ENCODE measurements around the gene KNTC1. TPM values are rescaled to one million over a fixed set of nuclear protein-coding genes. Genes with fewer than 3 reads are reported as not detected.
"Not testable (repeated sequence)": the region's sequence is repeated elsewhere in the genome, so short reads cannot be mapped to it uniquely, and the experiment has no call there.

KNTC1 gene
- total RNA-seq, 1 experiment from 2014 or later = 64.5 TPM

DNA sequence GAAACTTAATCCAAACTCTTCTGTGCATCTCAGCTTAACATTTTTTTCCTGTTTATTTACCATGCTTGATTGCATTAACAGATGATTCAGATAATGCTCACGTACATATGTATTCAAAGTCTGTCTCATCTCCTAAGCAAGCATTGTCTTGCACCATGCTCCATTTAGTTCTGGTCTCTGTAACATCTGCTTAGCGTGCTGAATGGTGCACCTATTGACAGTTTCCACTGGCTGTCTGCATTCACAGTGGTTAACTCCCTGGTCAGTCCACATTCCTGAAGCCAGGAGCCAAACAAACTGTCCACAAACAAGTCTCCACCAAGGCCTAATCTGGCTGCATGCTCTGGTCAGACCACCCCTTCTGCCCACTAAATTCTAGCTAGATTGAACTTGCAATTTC, 83.9 kb downstream of the KNTC1 start:
- H3K4me3 ChIP-seq (ENCODE audit: insufficient read depth, low read depth, low read length) = no peak overlapping the region
- H3K27me3 ChIP-seq (ENCODE audit: control insufficient read depth, insufficient read depth, low read length) = no peaks in the 10 kb centered on the region
- H3K36me3 ChIP-seq (replicated peaks; ENCODE audit: control insufficient read depth, insufficient read depth, low read length) = peaks cover 28% of the 10 kb centered on the region
- no peak for DNase-seq

DNA sequence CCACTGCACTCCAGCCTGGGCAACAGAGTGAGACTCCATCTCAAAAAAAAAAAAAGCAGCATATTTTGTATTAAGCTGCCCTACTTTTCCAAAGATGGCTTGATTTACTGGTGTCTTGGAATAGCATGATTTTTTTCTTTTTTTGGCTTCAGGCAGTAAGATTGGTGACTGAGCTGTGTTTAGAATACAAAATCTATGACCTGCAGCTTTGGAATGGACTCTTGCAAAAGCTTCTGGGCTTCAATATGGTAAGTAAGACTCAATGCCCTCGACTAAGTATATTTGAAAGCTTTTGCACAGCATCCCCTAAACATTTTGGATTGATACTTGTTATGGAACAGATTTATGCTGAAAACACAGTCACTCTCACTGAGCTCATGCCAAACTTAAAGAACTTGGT, 87.8 kb downstream of the KNTC1 start:
- no peak for DNase-seq
- H3K36me3 ChIP-seq (replicated peaks; ENCODE audit: control insufficient read depth, insufficient read depth, low read length) = peaks cover 25% of the 10 kb centered on the region
- no peak overlapping the region for H3K4me3 ChIP-seq (ENCODE audit: insufficient read depth, low read depth, low read length)
- no peaks in the 10 kb centered on the region for H3K27me3 ChIP-seq (ENCODE audit: control insufficient read depth, insufficient read depth, low read length)

DNA sequence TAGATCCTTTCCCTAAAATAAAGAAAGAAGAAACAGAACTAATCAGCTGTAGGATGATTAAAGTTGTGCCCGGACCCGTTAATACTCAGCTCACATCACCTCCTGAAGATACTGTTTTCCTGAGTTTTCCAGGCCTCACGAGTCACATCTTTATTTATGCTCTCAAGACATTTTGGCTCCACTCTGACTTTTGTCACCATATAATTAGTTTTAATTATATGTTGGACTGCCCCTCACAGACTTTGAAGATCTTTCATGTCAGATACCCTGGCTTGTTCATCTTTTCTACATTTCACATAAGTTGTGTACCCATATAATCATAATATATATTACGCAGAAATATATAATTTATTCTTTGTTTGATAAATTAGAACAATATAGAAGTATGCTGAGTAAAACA, 88.7 kb downstream of the KNTC1 start:
- Histone ChIP-seq H3K27me3 (ENCODE audit: control insufficient read depth, insufficient read depth, low read length) (no peaks in the 10 kb centered on the region), H3K36me3 (replicated peaks; ENCODE audit: control insufficient read depth, insufficient read depth, low read length) (peaks cover 24% of the 10 kb centered on the region), H3K4me3 (ENCODE audit: insufficient read depth, low read depth, low read length) (no peak overlapping the region)
- DNase-seq = no peak

DNA sequence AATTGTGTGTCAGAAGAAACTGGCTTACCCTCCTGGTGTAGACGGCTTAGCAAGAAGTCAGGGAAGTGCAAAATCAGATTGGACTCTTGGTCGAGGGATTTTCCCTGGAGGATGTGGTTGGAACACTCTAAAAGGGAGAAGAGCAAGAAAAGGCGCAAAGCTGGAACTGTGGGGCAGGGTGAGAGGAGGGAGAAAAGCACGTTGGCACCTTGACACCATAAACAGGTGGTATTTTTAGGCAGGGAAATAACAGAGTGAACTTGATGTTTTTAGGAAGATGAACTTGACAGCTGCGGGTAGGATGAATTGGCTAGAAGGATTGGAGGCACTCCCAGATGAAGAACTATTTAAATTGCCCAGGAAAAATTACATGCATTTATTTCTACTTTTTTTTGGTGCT, 108.4 kb downstream of the KNTC1 start:
- no peaks in the 10 kb centered on the region; the same call in none of the 2 replicates for H3K36me3 ChIP-seq (replicated peaks; ENCODE audit: control insufficient read depth, insufficient read depth, low read length)
- DNase-seq = no peak
- H3K27me3 ChIP-seq (ENCODE audit: control insufficient read depth, insufficient read depth, low read length) = no peaks in the 10 kb centered on the region
- H3K4me3 ChIP-seq (ENCODE audit: insufficient read depth, low read depth, low read length) = no peak overlapping the region

DNA sequence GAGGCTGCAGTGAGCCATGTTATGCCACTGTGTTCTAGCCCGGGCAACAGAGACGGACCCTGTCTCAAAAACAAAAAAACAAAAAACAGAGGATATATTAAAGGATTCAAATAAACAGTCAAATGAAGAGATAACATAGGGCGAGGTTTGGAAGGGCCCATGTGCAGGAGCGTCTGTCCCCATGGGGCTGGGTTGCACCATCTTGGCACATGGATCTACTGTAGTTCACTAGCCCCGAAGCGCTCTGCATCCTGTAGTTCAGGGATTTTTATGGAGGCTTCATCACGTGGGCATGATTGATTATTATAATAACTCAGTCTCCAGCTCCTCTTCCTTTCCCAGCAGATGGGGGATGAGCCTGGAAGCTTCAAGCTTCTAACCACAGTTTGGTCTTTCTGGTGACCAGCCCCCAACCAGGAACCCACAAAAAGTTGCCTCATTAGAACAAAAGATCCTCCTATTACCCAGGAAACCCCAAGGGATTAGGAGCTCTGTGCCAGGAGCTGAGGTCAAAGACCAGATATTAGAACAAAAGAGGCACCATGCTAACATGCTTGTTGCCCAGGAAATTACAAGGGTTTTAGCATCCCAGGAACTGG, 116.3 kb downstream of the KNTC1 start:
- no peaks in the 10 kb centered on the region for H3K36me3 ChIP-seq (replicated peaks; ENCODE audit: control insufficient read depth, insufficient read depth, low read length)
- H3K4me3 ChIP-seq (ENCODE audit: insufficient read depth, low read depth, low read length) = no peak overlapping the region
- no peak for DNase-seq
- H3K27me3 ChIP-seq (ENCODE audit: control insufficient read depth, insufficient read depth, low read length) = no peaks in the 10 kb centered on the region

DNA sequence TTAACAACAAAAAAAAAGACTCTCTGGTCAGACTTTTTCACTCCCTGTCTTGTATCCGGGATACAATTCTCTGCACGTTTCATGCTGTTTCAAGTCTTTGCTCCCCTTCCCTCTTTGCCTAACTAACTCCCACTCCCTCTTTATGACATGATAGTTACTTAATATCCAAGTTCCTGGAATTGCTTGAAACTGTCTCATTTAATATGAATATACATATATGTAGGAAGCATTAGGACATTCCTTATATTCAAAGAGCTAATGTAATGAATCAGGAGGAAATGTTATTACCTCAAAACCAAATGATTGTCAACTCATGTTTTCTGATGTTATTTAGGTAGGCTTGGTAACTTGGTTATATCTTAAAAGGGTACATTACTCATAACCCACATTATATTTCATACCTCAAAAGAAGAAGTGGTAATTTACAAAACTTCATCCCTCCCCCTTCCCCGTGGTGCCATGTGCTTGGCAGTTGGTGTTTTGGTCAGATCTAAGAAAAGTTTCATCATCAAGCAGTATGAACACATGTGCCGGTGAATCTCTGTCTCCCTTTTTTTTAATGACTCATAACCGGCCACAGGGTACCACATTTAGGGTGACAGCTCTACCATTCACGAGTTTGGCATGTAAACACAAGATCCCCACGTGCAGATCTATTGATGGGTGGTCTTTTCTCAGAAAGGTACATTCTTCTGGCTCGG, 119.6 kb downstream of the KNTC1 start:
- no peak for DNase-seq
- Histone ChIP-seq H3K36me3 (replicated peaks; ENCODE audit: control insufficient read depth, insufficient read depth, low read length) (no peaks in the 10 kb centered on the region), H3K4me3 (ENCODE audit: insufficient read depth, low read depth, low read length) (no peak overlapping the region)

DNA sequence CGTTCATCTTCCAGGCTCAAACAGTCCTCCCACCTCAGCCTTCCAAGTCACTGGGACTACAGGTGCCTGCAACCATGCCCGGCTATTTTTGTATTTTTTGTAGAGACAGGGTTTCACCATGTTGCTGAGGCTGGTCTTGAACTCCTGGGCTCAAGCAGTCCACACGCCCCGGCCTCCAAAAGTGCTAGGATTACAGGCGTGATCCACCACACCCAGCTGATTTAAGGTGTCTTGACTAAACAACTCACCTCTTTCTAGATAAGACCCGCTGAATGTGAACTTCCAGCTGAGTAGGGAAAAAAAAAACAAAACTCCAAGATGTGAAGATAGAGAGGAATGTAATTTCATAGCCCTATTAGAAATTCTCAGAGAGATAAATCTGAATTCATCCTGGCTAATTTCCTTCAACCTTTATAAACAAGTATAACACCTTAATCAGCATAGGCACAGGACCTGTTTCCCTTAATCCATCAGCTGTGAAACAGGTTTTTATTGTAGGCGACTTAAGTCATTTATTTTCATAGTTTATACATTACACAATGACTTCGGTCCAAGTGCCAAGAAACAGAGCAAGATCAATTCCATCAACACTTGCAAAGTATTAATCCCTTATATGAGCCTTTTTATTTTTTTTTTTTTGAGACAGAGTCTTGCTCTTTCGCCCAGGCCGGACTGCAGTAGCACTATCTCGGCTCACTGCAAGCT, 124.6 kb downstream of the KNTC1 start:
- Histone ChIP-seq H3K36me3 (replicated peaks; ENCODE audit: control insufficient read depth, insufficient read depth, low read length) (no peaks in the 10 kb centered on the region), H3K4me3 (ENCODE audit: insufficient read depth, low read depth, low read length) (no peak overlapping the region), H3K27me3 (ENCODE audit: control insufficient read depth, insufficient read depth, low read length) (no peaks in the 10 kb centered on the region)
- DNase-seq = no peak

More for the DNA sequence above, 119.6 kb downstream of the KNTC1 start:
- no peaks in the 10 kb centered on the region for H3K27me3 ChIP-seq (ENCODE audit: control insufficient read depth, insufficient read depth, low read length)

DNA sequence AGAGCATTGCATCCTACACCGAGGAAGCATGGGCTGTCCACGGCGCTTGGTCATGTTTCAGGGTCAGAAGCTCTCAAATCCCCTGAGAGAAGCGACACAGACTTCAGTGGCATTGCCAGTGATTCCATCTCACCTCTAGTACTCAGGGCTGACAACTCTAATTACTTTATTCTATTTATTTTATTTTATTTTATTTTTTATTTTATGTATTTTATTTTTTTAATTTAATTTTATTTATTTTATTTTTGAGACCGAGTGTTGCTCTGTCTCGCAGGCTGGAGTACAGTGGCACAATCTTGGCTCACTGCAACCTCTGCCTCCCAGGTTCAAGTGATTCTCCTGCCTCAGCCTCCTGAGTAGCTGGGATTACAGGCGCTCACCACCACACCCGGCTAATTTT, 126.2 kb downstream of the KNTC1 start:
- H3K27me3 ChIP-seq (ENCODE audit: control insufficient read depth, insufficient read depth, low read length); DNase-seq; H3K4me3 ChIP-seq (ENCODE audit: insufficient read depth, low read depth, low read length); H3K36me3 ChIP-seq (replicated peaks; ENCODE audit: control insufficient read depth, insufficient read depth, low read length): not testable (repeated sequence)

DNA sequence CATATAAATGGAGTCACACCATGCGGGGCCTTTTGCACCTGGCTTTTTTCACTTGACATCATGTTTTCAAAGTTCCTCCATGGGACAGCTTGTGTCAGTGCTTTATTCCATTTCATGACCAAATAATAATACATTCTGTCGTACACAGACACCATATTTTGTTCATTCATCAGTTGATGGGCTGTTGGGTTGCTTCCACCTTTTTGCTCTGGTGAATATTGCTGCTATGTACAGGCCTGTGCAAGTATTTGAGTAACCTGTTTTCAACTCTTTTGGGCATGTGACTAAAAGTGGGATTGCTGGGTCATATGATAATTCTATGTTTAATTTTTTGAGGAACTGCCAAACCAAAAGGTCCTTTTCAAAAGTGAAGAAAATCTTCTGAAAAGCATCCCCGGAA, 129.2 kb downstream of the KNTC1 start:
- no peaks in the 10 kb centered on the region for H3K36me3 ChIP-seq (replicated peaks; ENCODE audit: control insufficient read depth, insufficient read depth, low read length)
- no peak for DNase-seq
- no peaks in the 10 kb centered on the region for H3K27me3 ChIP-seq (ENCODE audit: control insufficient read depth, insufficient read depth, low read length)
- H3K4me3 ChIP-seq (ENCODE audit: insufficient read depth, low read depth, low read length) = no peak overlapping the region

DNA sequence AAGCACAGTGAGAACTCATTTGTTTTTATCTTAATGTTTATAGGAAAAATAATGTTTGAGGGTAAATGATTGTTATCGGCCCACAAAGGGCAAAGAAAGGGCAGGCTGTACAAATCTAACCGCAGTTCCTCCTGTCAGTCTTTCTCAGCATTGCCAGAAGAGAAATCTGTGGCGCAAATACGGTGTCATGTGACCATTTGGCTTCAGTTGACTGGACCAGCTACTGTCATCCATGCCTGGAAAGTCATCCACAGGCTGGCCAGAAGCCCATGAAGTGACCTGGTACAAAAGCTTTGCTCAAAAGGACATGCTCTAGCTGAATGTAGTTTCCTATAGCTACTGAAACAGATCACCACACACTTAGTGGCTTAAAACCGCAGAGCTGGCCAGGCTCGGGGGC, 132.5 kb downstream of the KNTC1 start:
- Histone ChIP-seq H3K4me3 (ENCODE audit: insufficient read depth, low read depth, low read length) (no peak overlapping the region), H3K27me3 (ENCODE audit: control insufficient read depth, insufficient read depth, low read length) (no peaks in the 10 kb centered on the region), H3K36me3 (replicated peaks; ENCODE audit: control insufficient read depth, insufficient read depth, low read length) (no peaks in the 10 kb centered on the region)
- no peak for DNase-seq

DNA sequence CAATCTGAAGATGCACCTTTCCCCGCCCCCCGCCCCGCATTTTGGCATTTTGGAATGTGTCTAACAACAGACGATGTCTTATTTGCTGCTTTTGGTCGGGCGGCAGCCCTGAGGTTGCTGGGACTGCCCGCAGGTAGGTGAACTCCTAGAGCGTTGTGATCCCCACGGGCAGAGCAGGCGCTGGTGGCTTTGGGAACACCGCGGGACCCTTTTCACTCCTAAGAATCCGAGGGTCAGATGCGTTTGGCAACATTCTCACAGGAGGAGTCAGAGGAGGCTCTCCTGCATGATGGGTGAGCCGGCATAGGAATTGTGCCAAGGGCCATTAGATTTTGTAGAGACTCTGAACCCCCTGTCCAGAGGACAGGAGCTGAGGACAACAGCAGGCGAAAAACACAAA, 134.2 kb downstream of the KNTC1 start:
- no peak for DNase-seq

DNA sequence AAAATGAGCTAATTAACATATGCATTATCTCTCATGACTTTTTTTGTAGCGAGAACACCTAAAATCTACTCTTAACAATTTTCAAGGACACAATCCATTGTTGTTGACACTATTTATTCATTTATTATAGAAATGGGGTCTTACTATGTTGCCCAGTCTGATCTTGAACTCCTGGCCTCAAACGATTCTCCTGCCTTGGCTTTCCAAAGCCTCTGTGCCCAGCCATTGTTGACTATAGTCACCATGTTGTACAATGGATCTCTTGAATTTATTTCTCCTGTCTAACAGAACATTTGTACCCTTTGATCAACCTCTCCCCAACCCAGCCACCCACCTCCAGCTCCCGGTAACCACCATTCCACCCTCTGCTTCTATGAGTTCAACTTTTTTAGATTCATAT, 134.9 kb downstream of the KNTC1 start:
- H3K27me3 ChIP-seq (ENCODE audit: control insufficient read depth, insufficient read depth, low read length) = no peaks in the 10 kb centered on the region
- H3K4me3 ChIP-seq (ENCODE audit: insufficient read depth, low read depth, low read length) = no peak overlapping the region
- DNase-seq = no peak
- no peaks in the 10 kb centered on the region for H3K36me3 ChIP-seq (replicated peaks; ENCODE audit: control insufficient read depth, insufficient read depth, low read length)

More for the DNA sequence above, 134.2 kb downstream of the KNTC1 start:
- H3K36me3 ChIP-seq (replicated peaks; ENCODE audit: control insufficient read depth, insufficient read depth, low read length) = no peaks in the 10 kb centered on the region
- no peaks in the 10 kb centered on the region for H3K27me3 ChIP-seq (ENCODE audit: control insufficient read depth, insufficient read depth, low read length)
- H3K4me3 ChIP-seq (ENCODE audit: insufficient read depth, low read depth, low read length) = no peak overlapping the region

DNA sequence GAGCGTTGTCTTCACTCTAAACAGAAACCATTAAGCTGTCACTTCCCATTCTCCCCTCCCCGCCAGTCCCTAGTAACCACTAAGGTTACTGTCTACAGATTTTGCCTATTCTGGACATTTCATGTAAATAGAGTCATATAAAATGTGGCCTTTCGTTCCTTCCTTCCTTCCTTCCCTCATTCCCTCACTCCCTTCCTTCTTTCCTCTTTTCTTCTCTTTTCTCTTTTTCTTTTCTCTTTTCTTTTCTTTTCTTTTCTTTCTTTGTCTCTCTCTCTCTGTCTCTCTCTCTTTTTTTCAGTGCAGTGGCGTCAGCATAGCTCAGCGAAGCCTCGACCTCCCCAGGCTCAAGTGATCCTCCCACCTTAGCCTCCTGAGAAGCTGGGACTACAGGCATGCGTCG, 138.3 kb downstream of the KNTC1 start:
- Histone ChIP-seq H3K4me3 (ENCODE audit: insufficient read depth, low read depth, low read length) (no peak overlapping the region), H3K36me3 (replicated peaks; ENCODE audit: control insufficient read depth, insufficient read depth, low read length) (no peaks in the 10 kb centered on the region), H3K27me3 (ENCODE audit: control insufficient read depth, insufficient read depth, low read length) (no peaks in the 10 kb centered on the region)
- no peak for DNase-seq

DNA sequence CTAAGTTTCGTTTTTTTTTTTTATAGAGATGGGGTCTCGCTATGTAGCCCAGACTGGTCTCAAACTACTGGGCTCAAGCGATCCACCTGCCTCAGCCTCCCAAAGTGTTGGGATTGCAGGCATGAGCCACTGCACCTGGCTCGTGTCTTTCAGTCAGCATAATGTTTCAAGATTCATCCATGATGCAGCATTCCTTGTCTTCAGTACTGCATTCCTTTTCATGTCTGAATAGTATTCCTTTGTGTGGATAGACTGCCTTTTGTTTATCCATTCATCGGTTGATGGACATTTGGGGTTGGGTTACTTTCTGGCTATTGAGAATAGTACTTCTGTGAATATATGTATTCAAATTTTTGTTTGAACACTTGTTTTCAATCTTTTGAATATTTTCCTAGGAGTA, 138.7 kb downstream of the KNTC1 start:
- H3K27me3 ChIP-seq (ENCODE audit: control insufficient read depth, insufficient read depth, low read length) = no peaks in the 10 kb centered on the region
- H3K36me3 ChIP-seq (replicated peaks; ENCODE audit: control insufficient read depth, insufficient read depth, low read length) = no peaks in the 10 kb centered on the region
- DNase-seq = no peak
- H3K4me3 ChIP-seq (ENCODE audit: insufficient read depth, low read depth, low read length) = no peak overlapping the region

DNA sequence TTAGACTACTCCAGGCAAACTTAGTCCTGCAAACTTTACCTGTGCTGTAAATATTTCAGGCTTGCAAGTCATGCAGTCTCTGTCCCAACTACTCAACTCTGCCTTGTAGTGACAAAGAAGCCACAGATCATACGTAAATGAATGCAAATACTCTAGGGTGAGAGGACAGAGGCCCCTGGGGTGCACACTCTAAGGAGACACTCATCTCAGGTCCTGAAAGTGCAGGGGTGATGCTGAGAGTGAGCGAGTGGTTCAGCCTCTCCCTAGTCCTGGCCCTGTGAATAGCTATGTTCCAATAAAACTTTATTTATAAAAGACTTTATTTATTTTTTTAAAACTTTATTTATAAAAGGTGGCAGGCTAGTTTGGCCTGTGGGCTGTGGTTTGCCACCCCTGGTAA, 141.2 kb downstream of the KNTC1 start:
- DNase-seq = peak; percentile 46
- no peaks in the 10 kb centered on the region for H3K27me3 ChIP-seq (ENCODE audit: control insufficient read depth, insufficient read depth, low read length)
- H3K4me3 ChIP-seq (ENCODE audit: insufficient read depth, low read depth, low read length) = no peak overlapping the region
- H3K36me3 ChIP-seq (replicated peaks; ENCODE audit: control insufficient read depth, insufficient read depth, low read length) = no peaks in the 10 kb centered on the region

Measured in H7 (cell line).